ENCODE measurements around the gene SNX8. TPM values are rescaled to one million over a fixed set of nuclear protein-coding genes. Genes with fewer than 3 reads are reported as not detected.

SNX8 gene
- total RNA-seq, 1 experiment from 2014 or later = 40.6 TPM

- Histone ChIP-seq H2BK5ac (ENCODE audit: insufficient read length, low read length) (no peak overlapping the region), H4K91ac (ENCODE audit: insufficient read length, low read depth, low read length) (no peak overlapping the region), H3K23me2 (ENCODE audit: insufficient read length, low read depth, low read length, poor library complexity, severe bottlenecking) (no peaks in the 10 kb centered on the region), H2BK20ac (ENCODE audit: low read depth, low read length, poor library complexity, severe bottlenecking) (no peak overlapping the region), H3K4ac (ENCODE audit: low read depth, low read length) (no peak overlapping the region), H2BK120ac (ENCODE audit: low read depth, low read length, poor library complexity, severe bottlenecking) (no peak overlapping the region), H2AFZ (ENCODE audit: low read length) (no peak overlapping the region), H3K27ac (ENCODE audit: insufficient read length, low read depth, low read length) (no peak overlapping the region), H3K4me1 (ENCODE audit: insufficient read depth, low read length) (no peaks in the 10 kb centered on the region), H3K23ac (ENCODE audit: insufficient read length, low read depth, low read length) (no peak overlapping the region), H3K79me1 (ENCODE audit: insufficient read depth, low read depth, low read length, poor library complexity, severe bottlenecking) (no peaks in the 10 kb centered on the region), H2BK15ac (ENCODE audit: low read depth, low read length) (no peak overlapping the region), H3T11ph (ENCODE audit: low read length) (no peak overlapping the region), H3K14ac (ENCODE audit: insufficient read depth, low read length) (no peak overlapping the region), H3K9ac (ENCODE audit: extremely low read depth, insufficient read length, low read length) (no peak overlapping the region), H3K18ac (ENCODE audit: insufficient read length, low read depth, low read length) (no peak overlapping the region), H4K8ac (replicated peaks; ENCODE audit: insufficient read length, low read depth, low read length) (no peak overlapping the region), H2AK5ac (ENCODE audit: insufficient read length, low read length) (no peak overlapping the region), H3K56ac (ENCODE audit: insufficient read length, low read depth, low read length) (no peak overlapping the region), H4K20me1 (ENCODE audit: control insufficient read depth, insufficient read depth, insufficient read length) (no peaks in the 10 kb centered on the region), H4K5ac (ENCODE audit: insufficient read length, low read depth, low read length) (no peak overlapping the region), H3K9me3 (ENCODE audit: control insufficient read depth, low read depth, low read length) (no peaks in the 10 kb centered on the region), H3K4me2 (ENCODE audit: insufficient read depth, insufficient read length, low read length) (no peak overlapping the region), H3K79me2 (ENCODE audit: insufficient read depth, low read length) (no peaks in the 10 kb centered on the region), H3K27me3 (ENCODE audit: insufficient read depth, low read length) (no peaks in the 10 kb centered on the region), H2BK12ac (ENCODE audit: insufficient read length, low read depth, low read length) (no peak overlapping the region)
- Mint-ChIP-seq H3K4me3 (no peak overlapping the region; a peak in 1 of 5 replicates), H3K36me3 (ENCODE audit: insufficient read depth in 1 of 3, low read depth in 3 of 3) (peaks cover 58 to 92% (median 86%) of the 10 kb centered on the region in 3 experiments), H3K27me3 (ENCODE audit: low read depth) (peaks cover 2% of the 10 kb centered on the region), H3K4me1 (no peaks in the 10 kb centered on the region), H3K9me3 (peaks cover 1 to 5% of the 10 kb centered on the region in 2 experiments; a peak in 3 of 5 replicates), H3K27ac (peak overlapping the region in 1 of 3 experiments; percentile 61; a peak in 2 of 7 replicates)
- no peak for DNase-seq
- no peak for TF ChIP-seq CTCF (conservative IDR thresholded peaks at IDR 0.05)
- WGBS (ENCODE audit: extremely low coverage, insufficient read length, low lambda C conversion rate) = no CpG with 5 or more reads among the region's 17 CpGs
Measured at GRCh38 chr7:2215851-2216250, 98.4 kb downstream of the SNX8 start.

Measured in H9 (cell line).